Erythroblast (primary cell): Measurements from ENCODE around the gene TYMS.

Source experiments
- GATA1 ChIP-seq: IDR thresholded peaks from 2 replicates; pipeline ENCODE4 v1.6.1; 2011; ENCODE audit warnings: low read depth, mild to moderate bottlenecking, control low read depth, low read length, moderate library complexity
- POLR2A ChIP-seq: IDR thresholded peaks from 2 replicates; pipeline ENCODE4 v1.6.1; 2011; ENCODE audit warnings: mild to moderate bottlenecking, low read length

DNA sequence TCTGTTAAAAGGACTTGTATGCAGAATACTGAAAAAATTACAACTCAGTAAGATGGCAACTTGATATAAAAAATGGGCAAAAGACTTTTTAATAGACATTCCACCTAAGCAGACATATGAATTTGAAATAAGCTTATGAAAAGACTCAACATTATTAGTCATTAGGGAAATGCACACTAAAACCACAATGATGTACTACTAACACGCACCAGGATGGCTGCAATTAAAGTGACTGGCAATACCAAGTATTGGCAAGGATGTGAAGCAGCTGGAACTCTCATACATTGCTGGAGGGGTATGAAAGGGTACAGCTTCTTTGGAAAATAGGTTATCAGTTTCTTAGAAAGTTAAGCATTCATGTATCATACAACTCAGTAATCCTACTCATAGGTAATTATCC, 58.2 kb downstream of the TYMS start:
- no peak for TF ChIP-seq POLR2A
- TF ChIP-seq GATA1: no peak
